Measurements from ENCODE around the gene TTLL1.
"Not testable (repeated sequence)": the region's sequence is repeated elsewhere in the genome, so short reads cannot be mapped to it uniquely, and the experiment has no call there.

Gene TTLL1

DNA sequence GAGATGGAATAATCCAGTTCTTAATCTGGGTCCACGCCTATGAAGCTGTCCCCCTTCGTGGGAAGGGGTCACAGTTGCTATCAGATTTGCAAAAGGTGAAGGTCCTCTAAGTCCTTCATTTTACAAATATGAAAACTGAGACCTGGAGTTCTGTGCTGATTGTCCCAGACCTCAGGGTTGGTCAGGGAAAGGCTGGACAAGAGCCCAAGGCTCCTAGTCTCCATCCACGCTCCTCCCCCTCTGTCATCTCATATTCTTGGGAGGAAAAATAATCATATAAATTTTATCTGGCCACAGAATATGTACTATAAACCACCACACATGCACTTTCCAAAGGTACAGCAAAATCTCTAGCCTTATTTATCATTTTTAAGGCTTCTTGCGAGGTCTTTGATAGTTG is 79.7 kb downstream of the TTLL1 start:
- no peak for DNase-seq

DNA sequence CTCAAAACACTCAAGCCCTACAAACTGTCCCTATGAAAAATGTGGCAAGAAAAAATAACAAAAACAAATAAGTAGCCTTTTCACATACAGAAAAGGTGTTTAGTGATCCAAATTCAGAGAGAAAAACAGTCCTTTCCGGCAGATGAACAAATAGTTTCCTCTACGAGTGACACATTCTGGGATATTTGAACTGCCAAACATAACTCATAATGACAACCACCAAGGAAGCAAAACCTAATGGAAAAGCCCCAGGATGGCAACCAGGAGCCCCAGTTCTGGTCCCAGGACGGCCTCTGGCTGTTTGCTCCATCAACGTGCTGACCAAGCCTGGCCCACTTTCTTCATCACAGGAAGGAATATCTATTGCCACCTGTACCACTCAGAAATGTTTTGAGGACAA is 80.3 kb downstream of the TTLL1 start:
- no peak for DNase-seq

DNA sequence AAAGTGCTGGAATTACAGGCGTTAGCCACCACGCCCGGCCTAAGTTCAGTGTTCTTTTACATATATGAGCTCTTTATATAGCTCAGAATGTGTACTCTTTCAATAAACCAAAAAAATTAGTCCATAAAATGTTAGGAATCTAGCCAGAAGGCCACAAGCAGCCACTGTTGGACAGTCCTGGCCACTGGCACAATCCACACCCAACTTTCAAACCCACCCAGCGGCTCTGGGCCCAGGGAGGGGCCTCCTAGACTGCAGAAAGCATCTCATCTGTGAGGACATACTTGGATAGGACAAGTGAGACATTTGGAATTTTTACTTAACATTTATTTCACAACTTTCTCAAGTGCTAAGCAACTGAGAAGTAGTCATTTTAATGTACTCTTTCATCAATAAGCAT is 80.7 kb downstream of the TTLL1 start:
- no peak for DNase-seq

DNA sequence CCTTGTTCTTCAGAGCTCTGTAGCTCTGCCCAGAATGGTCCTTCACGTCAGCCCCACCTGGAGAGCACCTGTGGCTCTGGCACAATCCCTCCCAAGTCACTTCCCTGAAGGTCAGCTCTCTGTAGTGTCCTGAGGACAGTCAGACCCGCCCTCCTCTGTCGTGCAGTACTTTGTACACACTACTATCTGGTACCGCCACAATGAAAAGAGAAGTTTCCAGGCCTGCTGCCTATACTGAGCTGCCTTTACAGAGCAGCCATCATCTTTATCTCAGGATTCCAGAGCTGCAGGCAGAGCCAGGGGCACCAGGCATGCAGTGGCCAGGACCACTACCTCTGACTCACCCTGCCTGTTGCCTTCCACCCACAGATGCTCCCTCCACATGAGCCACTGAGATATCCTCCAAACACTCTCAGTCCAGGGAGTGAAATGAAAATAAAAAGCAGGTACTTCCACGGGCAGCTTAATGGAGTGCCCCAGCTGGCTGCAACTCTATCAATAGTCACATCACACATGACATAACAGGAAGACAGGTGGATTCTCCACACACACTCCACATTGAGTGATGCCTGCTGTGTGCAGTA is 81.6 kb downstream of the TTLL1 start:
- DNase-seq = no peak

DNA sequence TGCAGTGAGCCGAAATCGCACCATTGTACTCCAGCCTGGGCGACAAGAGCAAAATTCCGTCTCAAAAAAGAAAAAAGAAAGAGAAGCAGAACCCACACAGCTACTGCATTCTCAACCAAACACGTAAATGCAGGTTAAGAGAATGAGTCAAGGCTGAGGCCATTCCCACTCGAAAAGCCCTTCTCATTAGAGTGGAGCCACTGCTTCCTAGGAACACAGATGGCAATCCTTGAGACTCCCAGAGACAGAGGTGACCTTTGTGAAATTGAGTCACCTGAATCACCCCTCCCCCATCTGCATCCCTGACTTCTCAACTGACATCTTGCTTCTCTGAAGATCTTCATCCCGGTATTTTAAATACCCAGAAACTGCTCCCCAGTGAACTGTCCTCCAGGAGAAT is 82.4 kb downstream of the TTLL1 start:
- no peak for DNase-seq

DNA sequence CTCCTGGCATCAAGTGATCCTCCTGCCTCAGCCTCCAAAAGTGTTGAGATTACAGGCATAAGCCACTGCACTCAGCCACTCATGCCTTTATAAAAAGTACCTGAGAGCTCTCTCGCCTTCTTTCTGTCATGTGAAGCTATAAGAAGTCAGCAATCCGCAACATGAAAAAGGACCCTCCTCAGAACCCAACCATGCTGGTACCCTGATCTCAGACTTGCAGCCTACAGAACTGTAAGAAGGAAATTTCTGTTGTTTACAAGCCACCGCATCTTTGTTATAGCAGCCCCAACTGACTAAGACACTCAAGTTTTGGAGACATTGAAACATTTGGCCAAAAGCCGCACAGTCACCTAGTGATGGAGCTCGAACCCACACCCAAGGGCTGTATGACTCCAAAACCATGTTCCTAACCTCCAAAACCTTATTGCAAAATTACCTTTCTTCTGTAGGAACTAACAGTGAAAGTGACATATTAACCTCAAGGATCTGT is 83.1 kb downstream of the TTLL1 start:
- DNase-seq = no peak

DNA sequence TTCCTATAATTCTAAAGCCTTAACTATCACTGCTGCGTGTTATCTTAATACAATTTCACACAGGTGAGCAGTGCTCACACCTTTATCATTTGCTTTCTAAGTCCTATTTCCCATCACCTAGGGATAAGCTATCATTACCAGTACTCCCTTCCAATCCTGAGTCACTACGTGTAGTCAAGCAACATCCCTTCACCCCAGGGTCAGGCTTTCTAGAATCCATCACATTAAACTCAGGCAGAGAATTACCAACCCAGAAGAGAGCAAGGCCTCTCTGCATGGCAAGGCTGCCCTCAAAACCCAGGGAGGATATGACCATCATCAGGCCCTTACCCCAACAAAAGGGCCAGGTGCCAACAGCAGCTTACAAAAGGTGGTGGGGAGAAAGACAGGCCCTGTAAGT is 84.1 kb downstream of the TTLL1 start:
- no peak for DNase-seq

DNA sequence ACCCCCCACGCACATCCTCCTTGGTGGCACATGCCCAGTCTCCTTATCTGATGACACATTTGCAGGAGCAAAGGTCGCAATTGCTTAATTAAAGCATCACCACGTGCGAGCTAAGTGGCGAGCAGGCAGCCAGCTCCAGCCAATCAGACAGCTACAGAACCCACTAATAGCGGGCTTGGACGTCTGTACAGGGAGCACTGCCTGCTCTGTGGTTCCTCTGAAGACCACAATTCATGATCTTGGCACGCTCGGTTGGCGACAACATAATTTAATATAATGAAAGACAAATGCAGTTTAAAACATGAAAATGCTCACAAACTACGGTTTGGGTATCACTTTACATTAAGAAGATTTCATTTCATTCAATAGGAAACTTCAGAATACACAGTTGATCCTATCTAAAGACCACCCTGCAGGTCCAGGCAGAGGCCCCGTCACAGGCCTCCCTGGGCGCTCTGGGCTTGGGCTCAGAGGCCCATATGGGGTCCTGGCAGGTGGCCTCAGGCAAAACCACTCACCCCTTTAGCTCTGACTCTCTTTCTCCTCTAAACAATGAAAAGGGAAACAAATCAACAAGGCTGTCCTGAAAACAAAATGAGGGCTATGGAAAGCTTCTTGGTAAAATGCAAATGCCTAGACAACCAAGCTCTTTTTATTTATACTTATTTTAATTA is 84.7 kb downstream of the TTLL1 start:
- DNase-seq = peak in 1 of 14 donors; percentile 45

DNA sequence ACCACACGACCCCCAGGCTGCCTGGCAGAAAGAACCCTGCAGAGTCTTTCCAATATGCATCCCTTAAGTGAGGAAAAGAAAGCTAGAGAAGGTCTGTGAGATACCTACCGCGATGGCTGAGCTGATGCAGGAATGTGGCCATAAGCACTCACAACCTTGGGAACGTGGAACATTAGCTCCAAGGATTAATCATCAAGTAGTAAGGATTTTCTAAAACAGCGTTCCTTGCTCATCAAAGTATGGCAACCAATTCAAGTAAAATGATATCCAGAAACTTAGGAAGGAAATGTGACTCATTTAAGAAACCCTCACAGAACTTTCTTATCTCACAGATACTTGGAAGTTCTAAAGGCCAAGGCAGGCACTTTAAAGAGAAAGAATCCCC is 87.0 kb downstream of the TTLL1 start:
- DNase-seq = no peak

DNA sequence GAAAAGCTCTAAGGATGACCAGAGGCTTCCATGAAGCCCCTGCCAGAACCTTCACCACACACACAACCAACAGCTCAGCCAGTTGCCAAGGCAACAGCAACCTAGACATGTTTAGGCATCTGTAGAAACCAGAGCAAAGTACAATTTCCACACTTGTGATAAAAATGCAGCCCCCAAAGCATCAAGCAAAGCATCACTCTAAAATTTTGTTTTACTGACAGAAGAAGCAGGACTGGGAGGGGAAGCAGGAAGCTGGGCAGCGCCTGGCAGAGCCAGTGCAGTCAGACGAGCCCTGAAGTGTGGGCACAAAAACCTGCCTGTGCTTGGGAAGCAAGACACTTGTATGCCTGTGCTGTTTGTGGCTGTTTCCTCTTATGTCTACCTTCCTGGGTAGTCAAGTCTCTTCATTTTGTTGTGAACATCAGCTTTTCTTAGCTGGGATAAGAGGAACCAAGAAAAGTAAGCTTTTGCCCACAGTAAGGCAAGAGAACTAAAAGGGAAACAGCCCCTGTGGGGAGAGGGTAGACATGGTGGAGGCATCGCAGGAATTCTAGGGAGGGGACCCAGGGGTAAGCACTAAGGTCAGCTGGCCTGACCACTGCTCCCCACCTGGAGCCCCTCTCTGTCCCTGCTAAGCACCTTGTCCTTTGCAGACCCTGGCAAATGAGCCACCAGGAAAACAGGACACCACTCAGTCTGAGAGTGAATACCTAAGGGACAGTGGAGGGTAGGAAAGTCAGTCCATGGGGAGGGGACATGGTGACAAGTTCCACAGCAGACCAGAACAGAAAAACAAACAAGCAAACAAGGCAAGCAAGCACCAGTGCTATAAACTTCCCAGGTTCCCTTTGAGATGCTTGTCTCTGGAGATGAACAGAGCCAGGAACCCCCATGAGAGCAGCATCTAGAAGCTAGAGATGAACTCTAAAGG is 87.7 kb downstream of the TTLL1 start:
- DNase-seq = peak in 7 of 14 donors; percentile 5 to 39 (median 22)

DNA sequence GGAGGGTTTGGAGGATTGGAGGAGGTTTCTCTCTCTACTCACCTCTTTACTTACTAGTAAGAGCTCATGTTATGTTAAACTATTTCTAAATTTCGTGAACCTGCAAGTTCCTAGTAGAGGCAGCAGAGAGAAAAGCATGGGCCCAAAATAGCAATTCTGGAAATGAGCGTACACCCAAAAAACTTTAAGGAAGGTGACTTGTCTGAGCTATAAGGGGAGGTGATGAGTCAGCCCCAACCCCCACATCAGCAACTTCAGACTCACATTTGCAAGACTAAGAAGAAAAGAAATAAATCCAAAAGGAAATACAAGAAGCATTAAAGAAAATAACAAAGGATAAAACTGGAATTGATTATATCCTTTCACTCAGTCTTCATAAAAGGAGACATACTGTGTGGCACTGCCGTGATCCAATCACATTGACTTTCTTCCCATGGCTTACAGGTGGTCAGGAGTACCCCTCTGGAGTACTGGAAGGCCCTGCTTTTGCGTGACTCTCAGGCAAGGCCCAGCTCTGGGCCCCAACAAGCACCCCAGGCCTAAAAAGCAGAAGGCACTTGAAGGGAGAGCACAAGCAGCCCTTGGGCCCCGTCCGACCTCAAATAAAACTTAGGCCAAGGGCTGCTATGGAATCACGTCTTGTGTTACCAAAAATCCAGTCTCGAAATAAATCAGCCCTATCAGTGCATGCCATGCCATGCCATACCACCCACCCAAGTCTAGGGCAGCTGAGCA is 88.6 kb downstream of the TTLL1 start:
- no peak for DNase-seq

DNA sequence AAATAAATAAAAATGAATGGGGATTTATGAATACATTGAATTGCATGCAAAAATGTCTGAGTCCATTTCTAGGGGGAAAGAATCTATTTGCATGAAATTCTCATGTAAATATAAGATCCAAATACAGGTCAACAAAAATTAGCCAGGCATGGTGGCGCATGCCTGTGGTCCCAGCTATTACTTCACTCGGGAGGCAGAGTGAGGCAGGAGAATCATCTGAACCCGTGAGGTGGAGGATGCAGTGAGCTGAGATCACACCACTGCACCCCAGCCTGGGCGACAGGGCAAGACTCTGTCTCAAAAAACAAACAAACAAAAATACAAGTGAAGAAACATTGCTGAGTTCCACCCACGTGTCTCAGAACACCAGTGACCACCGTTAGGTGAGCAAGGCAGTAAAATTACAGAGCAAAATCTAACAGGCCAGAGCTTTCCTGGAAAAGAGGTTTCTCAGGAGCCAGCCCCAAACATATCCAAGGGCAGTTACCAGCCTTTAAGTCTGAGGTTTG is 91.6 kb downstream of the TTLL1 start:
- DNase-seq = no peak

DNA sequence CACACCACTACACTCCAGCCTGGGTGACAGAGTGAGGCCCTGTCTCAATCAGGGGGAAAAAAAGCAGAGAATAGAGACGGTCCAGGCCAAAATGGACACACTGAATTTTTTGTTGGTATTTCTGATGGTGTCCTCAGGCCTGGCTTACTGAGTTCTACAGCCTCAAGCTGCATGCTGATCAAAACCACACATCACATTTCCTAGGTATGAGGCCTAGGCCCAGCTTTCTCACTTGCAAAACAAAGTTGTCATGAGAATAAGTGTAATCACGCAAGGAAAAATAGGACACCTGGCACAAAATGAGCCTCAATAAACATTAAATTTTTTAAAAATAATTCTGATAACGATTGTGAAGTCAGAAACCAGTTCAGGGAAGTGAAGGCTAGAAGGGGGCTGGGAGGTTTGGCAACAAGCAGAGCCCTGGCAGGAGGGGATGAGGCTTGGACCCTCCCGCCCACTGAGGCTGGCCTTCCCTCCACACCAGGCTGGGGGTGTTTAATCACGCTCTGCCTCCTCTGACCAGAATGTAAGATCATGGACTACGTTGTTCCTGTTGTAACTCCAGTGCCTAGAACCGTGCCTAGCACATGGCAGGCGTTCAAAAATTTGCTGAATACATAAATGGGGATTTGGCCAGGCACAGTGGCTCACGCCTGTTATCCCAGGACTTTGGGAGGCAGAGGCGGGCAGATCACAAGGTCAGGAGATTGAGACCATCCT is 92.4 kb downstream of the TTLL1 start:
- no peak for DNase-seq

DNA sequence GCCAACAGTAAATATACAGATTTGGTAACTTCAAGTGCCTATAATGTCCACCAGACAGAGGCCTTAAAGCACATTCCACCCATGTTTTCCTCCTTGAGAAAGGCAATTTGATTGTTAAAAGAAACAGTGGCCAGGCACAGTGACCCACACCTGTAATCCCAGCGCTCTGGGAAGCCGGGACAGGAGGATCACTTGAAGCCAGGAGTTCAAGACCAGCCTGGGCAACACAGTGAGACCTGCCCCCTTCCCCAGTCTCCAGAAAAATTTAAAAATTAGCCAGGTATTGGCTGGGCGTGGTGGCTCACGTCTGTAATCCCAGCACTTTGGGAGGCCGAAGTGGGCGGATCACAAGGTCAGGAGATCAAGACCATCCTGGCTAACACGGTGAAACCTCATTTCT is 93.5 kb downstream of the TTLL1 start:
- DNase-seq = not testable (repeated sequence)

DNA sequence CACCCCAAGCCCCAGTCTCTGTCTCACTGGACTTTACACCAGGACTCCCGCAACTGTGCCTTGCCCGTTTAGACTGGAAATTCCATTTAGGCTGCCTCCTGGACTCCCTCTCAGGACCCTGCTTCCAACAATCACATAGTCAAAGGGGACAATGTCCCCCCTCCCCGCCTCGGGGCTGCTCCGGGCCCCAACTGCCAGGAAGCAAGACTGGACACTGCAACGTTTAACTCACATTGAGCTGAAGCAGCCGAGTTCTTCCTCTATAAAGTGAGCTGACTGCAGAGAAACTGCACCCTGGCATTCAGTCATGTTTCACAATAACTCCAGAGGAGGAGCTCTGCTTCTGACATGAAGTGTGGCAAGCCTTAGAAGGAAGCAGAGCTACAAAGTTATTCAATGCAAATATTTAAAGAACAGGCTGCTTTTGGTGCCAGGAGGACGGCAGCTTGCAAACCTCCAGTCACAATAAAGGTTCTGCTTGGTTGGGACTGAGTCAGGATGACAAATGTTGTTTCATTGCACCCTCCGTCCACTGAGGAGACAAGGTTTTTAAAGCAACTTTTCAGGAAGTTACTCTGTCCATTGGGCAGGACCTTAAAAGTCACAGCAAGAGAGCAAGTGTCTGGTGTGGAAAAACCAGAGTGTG is 94.2 kb downstream of the TTLL1 start:
- DNase-seq = peak in 3 of 14 donors; percentile 1 to 34 (median 33)

DNA sequence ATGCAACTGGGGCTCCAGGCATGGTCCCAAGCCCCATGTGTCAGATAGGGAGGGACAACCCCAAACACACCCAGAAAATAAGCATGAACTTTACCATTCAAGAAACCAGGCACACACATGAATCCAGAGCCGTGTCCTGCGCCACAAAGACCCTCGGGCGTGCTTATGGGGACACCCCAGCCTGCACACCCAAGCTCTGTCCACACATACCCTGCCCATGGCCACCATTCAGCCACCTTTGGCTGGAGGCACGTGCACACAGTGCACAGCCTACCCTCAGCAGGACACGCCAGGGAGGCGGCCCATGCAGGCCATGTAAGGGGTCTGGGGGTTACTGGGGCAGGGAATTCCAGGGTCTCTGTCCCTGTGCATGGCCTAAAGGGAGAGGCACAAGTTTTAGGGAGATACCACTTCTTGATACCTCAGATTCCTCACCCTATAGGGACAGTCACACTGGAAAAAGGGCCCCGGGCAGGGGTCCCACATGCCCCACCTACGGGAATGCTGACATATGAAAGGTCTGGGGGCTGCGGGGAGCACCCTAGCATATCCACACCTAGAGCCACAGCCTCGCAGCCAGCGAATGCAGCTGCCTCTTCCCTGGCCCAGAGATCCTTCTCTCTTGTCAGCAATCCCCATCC is 94.8 kb downstream of the TTLL1 start:
- no peak for DNase-seq

DNA sequence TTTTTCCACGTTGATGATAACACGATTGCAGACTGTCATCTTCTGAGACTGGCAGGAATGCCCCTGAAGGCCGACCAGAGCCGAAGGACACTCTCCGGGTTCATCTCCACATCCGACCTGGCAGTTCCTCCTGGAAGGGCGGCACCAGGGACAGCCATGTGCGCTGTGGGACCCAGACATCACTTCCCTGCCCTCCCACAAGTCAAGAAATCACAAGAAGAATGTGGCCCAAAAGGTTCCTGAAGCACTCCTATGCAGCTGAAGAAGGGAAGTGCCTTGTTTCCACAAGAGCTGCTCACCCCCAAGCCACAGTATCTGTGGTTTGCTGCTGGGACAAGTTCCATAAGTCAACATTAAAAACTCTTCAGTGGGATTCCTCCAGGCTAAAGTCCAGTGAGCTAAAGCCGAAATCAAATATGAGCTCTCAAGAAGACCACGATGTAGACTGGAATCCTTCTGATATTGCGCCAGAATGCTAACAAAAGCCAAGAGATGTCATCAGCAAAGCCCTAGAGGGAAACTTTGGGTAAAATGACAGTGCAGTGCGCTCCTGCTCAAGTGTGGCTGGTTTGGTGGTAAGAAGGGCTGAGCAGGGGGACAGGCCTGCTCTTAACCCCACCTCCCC is 95.4 kb downstream of the TTLL1 start:
- DNase-seq = no peak

DNA sequence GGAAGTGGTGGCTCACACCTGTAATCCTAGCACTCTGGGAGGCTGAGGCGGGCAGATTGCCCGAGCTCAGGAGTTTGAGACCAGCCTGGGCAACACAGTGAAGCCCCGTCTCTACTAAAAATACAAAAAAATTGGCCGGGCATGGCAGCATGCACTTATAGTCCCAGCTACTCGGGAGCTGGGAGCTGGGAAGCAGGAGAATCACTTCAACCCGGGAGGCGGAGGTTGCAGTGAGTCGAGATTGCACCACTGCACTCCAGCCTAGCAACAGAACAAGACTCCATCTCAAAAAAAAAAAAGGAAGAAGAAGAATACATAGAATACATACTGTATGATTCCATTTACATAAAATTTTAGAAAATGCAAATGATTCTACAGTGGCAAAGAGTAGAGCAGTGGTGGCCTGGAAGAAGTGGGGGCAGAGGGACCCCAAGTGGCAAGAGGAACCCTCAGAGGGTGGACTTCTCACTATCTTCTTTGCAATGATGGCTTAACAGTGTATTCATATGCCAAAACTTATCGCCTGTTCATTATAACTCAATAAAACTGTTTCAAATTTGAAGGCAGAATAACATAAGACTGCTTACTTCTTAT is 96.2 kb downstream of the TTLL1 start:
- no peak for DNase-seq

DNA sequence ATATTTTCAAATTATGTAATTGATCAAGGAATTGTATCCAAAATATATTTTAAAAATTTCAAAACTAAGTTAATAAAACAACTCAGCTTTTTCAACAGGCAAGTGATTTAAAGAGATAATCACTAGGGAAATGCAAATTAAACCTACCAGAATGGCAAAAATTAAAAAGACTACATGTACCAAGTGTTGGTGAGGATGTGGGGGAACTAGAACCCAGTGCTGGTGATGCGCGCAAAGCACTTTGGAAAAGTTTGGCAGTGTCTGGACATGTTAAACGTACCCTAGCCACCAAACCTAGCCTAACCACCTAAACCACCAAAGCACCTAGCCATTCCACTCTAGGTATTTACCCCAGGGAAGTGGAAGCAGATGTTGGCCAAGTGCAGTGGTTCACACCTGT is 97.1 kb downstream of the TTLL1 start:
- DNase-seq = no peak
